Calu3 (cell line): ENCODE measurements around the gene DCTN5. TPM values are rescaled to one million over a fixed set of nuclear protein-coding genes. Genes with fewer than 3 reads are reported as not detected.
"Not testable (repeated sequence)": the region's sequence is repeated elsewhere in the genome, so short reads cannot be mapped to it uniquely, and the experiment has no call there.

ENCODE experiments used
- BruUV-seq: library from RNA; stranded (reverse); fragments of 400-500 nt; replicated peaks from 2 replicates; lab custom pipeline; 2021; lab: Mats Ljungman, UMichigan
- CTCF ChIA-PET: fragments of 300-600 bp; sonication (Branson Sonifier 250); formaldehyde crosslinking; loops from one replicate; lab custom pipeline; 2022; ENCODE audit warnings: antibody characterized with exemption; lab: Charles Lee
- DNase-seq: peaks from one replicate; pipeline ENCODE4 v3.0.0; 2022
- H3K27ac Mint-ChIP-seq: one replicate; pipeline ENCODE4 v1.8.0; 2022; ENCODE audit warnings: mixed read lengths; ENCODE audit not compliant: unreplicated experiment
- H3K27me3 Mint-ChIP-seq: one replicate; pipeline ENCODE4 v1.8.0; 2022; ENCODE audit warnings: mixed read lengths; ENCODE audit not compliant: unreplicated experiment
- H3K36me3 Mint-ChIP-seq: one replicate; pipeline ENCODE4 v1.8.0; 2022; ENCODE audit warnings: mild to moderate bottlenecking, moderate library complexity, mixed read lengths; ENCODE audit not compliant: insufficient read depth, unreplicated experiment
- H3K4me1 Mint-ChIP-seq: one replicate; pipeline ENCODE4 v1.8.0; 2022; ENCODE audit warnings: mild to moderate bottlenecking, low read depth, mixed read lengths; ENCODE audit not compliant: unreplicated experiment
- H3K4me3 Mint-ChIP-seq: one replicate; pipeline ENCODE4 v1.8.0; 2022; ENCODE audit warnings: mild to moderate bottlenecking, low read depth, moderate library complexity, mixed read lengths; ENCODE audit not compliant: unreplicated experiment
- H3K9me3 Mint-ChIP-seq: one replicate; pipeline ENCODE4 v1.8.0; 2022; ENCODE audit warnings: low read depth, mixed read lengths; ENCODE audit not compliant: unreplicated experiment
- CTCF ChIP-seq: fragments of 200-600 bp; IDR thresholded peaks from one replicate; pipeline ENCODE4 v1.8.0; 2022; ENCODE audit warnings: antibody characterized with exemption; ENCODE audit not compliant: unreplicated experiment
- intact Hi-C: fragments of 100-400 bp; cut with micrococcal nuclease; formaldehyde crosslinking; loops from one replicate; pipeline ENCODE4 v1.10.0; 2022; ENCODE audit not compliant: unreplicated experiment
- total RNA-seq: library from RNA; stranded (reverse); gene quantifications from 2 replicates; pipeline ENCODE4 v1.2.3, GENCODE V29; 2022

The DCTN5 gene
- total RNA-seq, 1 experiment from 2014 or later: 155 TPM

GRCh38 chr16:23624092-23624491 lies 17.2 kb upstream of the DCTN5 start:
- Mint-ChIP-seq H3K36me3 (peaks cover 57% of the 10 kb centered on the region), H3K27me3 (no peaks in the 10 kb centered on the region), H3K9me3 (no peaks in the 10 kb centered on the region), H3K4me1 (no peaks in the 10 kb centered on the region), H3K27ac (no peak overlapping the region), H3K4me3 (no peak overlapping the region)
- no peak for DNase-seq
- CTCF ChIA-PET: no interaction called here
- intact Hi-C loops: no loop called here
- no peak for TF ChIP-seq CTCF
- no TSS peak for BruUV-seq

DNA sequence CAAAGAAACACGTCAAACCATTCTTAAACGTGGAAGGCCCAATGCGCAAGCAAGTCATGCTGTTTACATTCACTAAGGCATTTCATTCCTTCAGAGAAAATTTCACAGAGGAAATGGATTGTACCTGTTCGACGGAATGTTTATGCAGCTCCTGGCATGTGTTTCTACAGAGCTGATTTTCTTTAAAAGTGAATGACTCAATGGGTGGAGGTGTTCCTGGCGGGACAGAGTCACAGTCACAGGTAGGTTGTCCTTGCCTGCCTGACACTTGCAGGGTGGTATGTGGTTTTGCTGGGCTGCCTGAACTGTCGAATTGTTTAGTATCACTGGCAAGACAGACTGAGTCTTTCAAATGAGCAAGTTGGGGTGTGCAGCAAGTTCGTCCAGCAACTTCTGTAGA lies 11.8 kb upstream of the DCTN5 start:
- CTCF ChIA-PET: no interaction called here
- no peaks in the 10 kb centered on the region for H3K4me1 Mint-ChIP-seq
- TF ChIP-seq CTCF: no peak
- intact Hi-C loops: no loop called here
- DNase-seq: no peak
- H3K36me3 Mint-ChIP-seq: peaks cover 45% of the 10 kb centered on the region
- no peak overlapping the region for H3K4me3 Mint-ChIP-seq
- no peaks in the 10 kb centered on the region for H3K27me3 Mint-ChIP-seq
- BruUV-seq: no TSS peak
- H3K27ac Mint-ChIP-seq: no peak overlapping the region
- no peaks in the 10 kb centered on the region for H3K9me3 Mint-ChIP-seq

GRCh38 chr16:23631874-23632273 lies 9.4 kb upstream of the DCTN5 start:
- H3K4me1 Mint-ChIP-seq, H3K9me3 Mint-ChIP-seq, H3K4me3 Mint-ChIP-seq, intact Hi-C loops, H3K27ac Mint-ChIP-seq, DNase-seq, CTCF ChIA-PET, BruUV-seq, H3K27me3 Mint-ChIP-seq: not testable (repeated sequence)
- peaks cover 49% of the 10 kb centered on the region for H3K36me3 Mint-ChIP-seq

DNA sequence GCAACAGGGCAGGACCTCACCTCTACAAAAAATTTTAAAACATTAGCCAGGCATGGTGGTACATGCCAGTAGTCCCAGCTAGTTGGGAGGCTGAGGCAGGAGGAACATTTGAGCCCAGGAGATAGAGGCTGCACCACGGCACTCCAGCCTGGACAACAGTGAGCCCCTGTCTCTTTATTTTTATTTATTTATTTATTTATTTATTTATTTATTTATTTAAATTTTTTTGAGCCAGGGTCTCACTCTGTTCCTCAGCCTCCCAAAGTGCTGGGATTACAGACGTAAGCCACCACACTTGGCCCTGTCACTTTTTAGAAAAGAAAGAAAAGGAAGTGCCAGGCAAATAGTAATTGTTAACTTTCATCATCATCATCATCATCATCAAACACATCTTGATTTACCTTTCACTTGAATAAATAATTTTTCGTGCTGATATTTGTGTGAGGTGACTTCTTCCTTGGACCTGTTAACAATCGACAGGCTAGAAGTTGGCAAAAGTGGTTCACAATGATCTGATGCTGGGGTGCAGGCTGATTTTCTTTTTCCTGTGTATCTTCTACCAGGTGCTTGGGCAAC lies 6.7 kb upstream of the DCTN5 start:
- Mint-ChIP-seq H3K36me3 (peaks cover 46% of the 10 kb centered on the region), H3K27ac (no peak overlapping the region), H3K27me3 (no peaks in the 10 kb centered on the region), H3K4me1 (no peaks in the 10 kb centered on the region), H3K4me3 (no peak overlapping the region), H3K9me3 (no peaks in the 10 kb centered on the region)
- TF ChIP-seq CTCF: no peak
- intact Hi-C loops: no loop called here
- no TSS peak for BruUV-seq
- CTCF ChIA-PET: no interaction called here
- DNase-seq: no peak

DNA sequence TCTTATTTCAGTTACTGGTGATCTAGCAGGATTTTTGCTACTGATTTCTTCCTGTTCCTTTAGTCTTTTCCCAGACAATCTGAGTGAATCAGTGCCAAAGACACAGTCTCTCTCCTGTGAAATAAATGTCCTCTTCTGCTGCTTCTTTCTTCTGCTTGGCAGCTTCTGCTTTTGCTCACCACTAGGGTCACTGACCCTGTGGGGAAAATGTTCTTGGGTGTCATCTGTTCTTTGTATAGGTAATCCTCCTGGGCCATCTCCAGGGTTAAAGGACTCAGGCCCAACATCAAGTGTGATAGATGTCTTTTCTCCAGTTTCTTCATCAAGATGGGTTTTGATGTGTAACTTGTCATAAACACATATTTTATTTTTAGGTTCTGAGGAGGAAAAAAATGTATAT lies 5.3 kb upstream of the DCTN5 start:
- H3K9me3 Mint-ChIP-seq: no peaks in the 10 kb centered on the region
- BruUV-seq: no TSS peak
- H3K27ac Mint-ChIP-seq: no peak overlapping the region
- H3K27me3 Mint-ChIP-seq: no peaks in the 10 kb centered on the region
- H3K36me3 Mint-ChIP-seq: peaks cover 44% of the 10 kb centered on the region
- H3K4me3 Mint-ChIP-seq: no peak overlapping the region
- no peak for DNase-seq
- CTCF ChIA-PET: no interaction called here
- TF ChIP-seq CTCF: no peak
- intact Hi-C loops: no loop called here
- H3K4me1 Mint-ChIP-seq: no peaks in the 10 kb centered on the region
